ENCODE measurements around the gene PXYLP1.

- TF ChIP-seq CTCF (conservative IDR thresholded peaks at IDR 0.05; ENCODE audit: low read length) (no peak), EZH2phosphoT487 (IDR thresholded peaks at IDR 0.05; ENCODE audit: borderline replicate concordance) (no peak)
Observed at GRCh38 chr3:141227216-141227615, 4.4 kb upstream of the PXYLP1 start.

Data from Loucy (cell line).